Activated naive CD8-positive, alpha-beta T cell treated with anti-CD3 and anti-CD28 coated beads for 36 hours (primary cell): ENCODE results near the gene RASA3. TPM values are rescaled to one million over a fixed set of nuclear protein-coding genes. Genes with fewer than 3 reads are reported as not detected.
"Not testable (repeated sequence)": the region's sequence is repeated elsewhere in the genome, so short reads cannot be mapped to it uniquely, and the experiment has no call there.

Source experiments
- DNase-seq: peaks from one replicate; pipeline ENCODE4 v3.0.0; 2021
- H3K27ac Mint-ChIP-seq: one replicate; pipeline ENCODE4 v1.8.0; 2022; ENCODE audit warnings: mild to moderate bottlenecking, moderate library complexity, mixed read lengths
- H3K27me3 Mint-ChIP-seq: one replicate; pipeline ENCODE4 v1.8.0; 2022; ENCODE audit warnings: mild to moderate bottlenecking, mixed read lengths
- H3K36me3 Mint-ChIP-seq: one replicate; pipeline ENCODE4 v1.8.0; 2021; ENCODE audit warnings: mild to moderate bottlenecking, mixed read lengths
- H3K4me1 Mint-ChIP-seq: one replicate; pipeline ENCODE4 v1.8.0; 2021; ENCODE audit warnings: mixed read lengths
- H3K4me3 Mint-ChIP-seq: one replicate; pipeline ENCODE4 v1.8.0; 2022; ENCODE audit warnings: mild to moderate bottlenecking, moderate library complexity, mixed read lengths
- H3K9me3 Mint-ChIP-seq: one replicate; pipeline ENCODE4 v1.8.0; 2022; ENCODE audit warnings: mixed read lengths
- total RNA-seq, 2 experiments: library from RNA; stranded (reverse); gene quantifications; one replicate each; pipeline ENCODE4 v1.2.3, GENCODE V29; 2021

RASA3 gene
- total RNA-seq, 2 experiments from 2014 or later: 25.6 to 26.5 TPM

DNA sequence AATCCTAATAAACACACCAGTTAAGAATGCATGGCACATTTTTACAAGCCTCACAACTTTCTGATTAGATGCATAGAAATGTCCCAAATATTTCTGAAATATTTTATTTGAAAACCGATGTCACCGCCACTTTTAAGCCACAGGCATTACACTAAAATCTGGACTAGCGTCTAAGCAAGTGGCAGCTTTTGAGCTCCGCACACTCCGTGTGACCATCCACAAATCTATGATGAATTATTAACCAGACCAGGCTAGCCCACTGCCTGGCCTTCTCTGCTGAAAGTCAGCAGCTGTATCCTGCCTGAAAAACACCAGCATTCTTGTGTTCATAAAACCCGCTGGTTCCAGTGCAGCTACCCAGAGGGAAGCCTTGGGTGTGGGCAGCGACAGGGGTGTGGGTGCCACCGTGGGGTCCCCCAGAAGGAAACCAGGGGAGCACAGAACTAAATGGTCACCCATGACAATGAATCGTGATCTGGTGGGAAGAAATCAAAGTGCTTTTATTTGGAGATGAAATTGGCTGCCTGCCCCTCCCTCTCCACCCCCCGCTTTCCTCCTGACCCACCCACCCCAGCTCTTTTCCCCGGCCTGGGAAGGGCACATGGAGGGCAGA lies 13.8 kb downstream of the RASA3 start:
- Mint-ChIP-seq H3K27me3 (no peaks in the 10 kb centered on the region), H3K36me3 (peaks cover 13% of the 10 kb centered on the region), H3K4me3 (peak overlapping the region; percentile 27), H3K27ac (peak overlapping the region; percentile 81), H3K9me3 (no peaks in the 10 kb centered on the region), H3K4me1 (peaks cover 65% of the 10 kb centered on the region)
- DNase-seq: peak; percentile 1

DNA sequence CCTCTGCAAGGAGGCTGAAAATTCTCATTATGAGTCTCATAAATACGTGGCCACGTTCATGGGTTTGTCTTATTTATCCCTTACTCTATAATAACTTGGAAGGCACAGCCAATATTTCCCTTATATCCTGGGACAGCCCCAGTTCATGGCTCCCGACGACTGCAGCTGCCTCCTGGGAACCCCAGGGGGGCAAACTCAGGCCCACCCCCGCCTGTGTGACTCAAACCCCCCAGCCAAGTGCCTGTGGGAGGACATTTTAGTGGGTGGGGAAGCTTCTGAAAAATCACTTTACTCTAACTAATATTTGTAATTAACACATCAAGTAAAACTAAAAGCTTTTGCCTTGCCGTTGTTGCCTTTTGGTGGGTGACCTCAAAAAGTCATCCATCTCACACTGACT lies 14.3 kb downstream of the RASA3 start:
- Mint-ChIP-seq H3K27me3 (no peaks in the 10 kb centered on the region), H3K4me3 (no peak overlapping the region)
- peak; percentile 39 for DNase-seq

GRCh38 chr13:114117341-114117874 lies 15.0 kb downstream of the RASA3 start:
- Mint-ChIP-seq H3K36me3 (peaks cover 16% of the 10 kb centered on the region), H3K4me1 (peaks cover 64% of the 10 kb centered on the region)
- not testable (repeated sequence) for H3K9me3 Mint-ChIP-seq, H3K27me3 Mint-ChIP-seq, H3K27ac Mint-ChIP-seq, H3K4me3 Mint-ChIP-seq
- DNase-seq: peak; percentile 1

More for the DNA sequence above, 14.3 kb downstream of the RASA3 start:
- Mint-ChIP-seq H3K27ac (peak overlapping the region; percentile 81), H3K36me3 (peaks cover 15% of the 10 kb centered on the region), H3K4me1 (peaks cover 65% of the 10 kb centered on the region), H3K9me3 (no peaks in the 10 kb centered on the region)

- Mint-ChIP-seq H3K4me1 (peaks cover 66% of the 10 kb centered on the region), H3K36me3 (peaks cover 16% of the 10 kb centered on the region), H3K27ac (no peak overlapping the region), H3K27me3 (no peaks in the 10 kb centered on the region), H3K9me3 (no peaks in the 10 kb centered on the region), H3K4me3 (no peak overlapping the region)
- peak; percentile 0 for DNase-seq
Observed at GRCh38 chr13:114116734-114117133, 15.7 kb downstream of the RASA3 start.

- Mint-ChIP-seq H3K36me3 (peaks cover 16% of the 10 kb centered on the region), H3K27me3 (no peaks in the 10 kb centered on the region), H3K4me3 (no peak overlapping the region), H3K4me1 (peaks cover 62% of the 10 kb centered on the region), H3K9me3 (no peaks in the 10 kb centered on the region), H3K27ac (peak overlapping the region; percentile 82)
- no peak for DNase-seq
Observed at GRCh38 chr13:114115796-114116195, 16.6 kb downstream of the RASA3 start.

- Mint-ChIP-seq H3K27me3 (no peaks in the 10 kb centered on the region), H3K9me3 (no peaks in the 10 kb centered on the region), H3K4me1 (peaks cover 63% of the 10 kb centered on the region), H3K36me3 (peaks cover 12% of the 10 kb centered on the region), H3K4me3 (no peak overlapping the region), H3K27ac (peak overlapping the region; percentile 82)
- DNase-seq: no peak
Observed at GRCh38 chr13:114115191-114115671, 17.2 kb downstream of the RASA3 start.

GRCh38 chr13:114114666-114115065 lies 17.8 kb downstream of the RASA3 start:
- Mint-ChIP-seq H3K36me3 (peaks cover 12% of the 10 kb centered on the region), H3K27ac (peak overlapping the region; percentile 87), H3K4me1 (peaks cover 68% of the 10 kb centered on the region)
- not testable (repeated sequence) for H3K27me3 Mint-ChIP-seq, DNase-seq, H3K9me3 Mint-ChIP-seq, H3K4me3 Mint-ChIP-seq

DNA sequence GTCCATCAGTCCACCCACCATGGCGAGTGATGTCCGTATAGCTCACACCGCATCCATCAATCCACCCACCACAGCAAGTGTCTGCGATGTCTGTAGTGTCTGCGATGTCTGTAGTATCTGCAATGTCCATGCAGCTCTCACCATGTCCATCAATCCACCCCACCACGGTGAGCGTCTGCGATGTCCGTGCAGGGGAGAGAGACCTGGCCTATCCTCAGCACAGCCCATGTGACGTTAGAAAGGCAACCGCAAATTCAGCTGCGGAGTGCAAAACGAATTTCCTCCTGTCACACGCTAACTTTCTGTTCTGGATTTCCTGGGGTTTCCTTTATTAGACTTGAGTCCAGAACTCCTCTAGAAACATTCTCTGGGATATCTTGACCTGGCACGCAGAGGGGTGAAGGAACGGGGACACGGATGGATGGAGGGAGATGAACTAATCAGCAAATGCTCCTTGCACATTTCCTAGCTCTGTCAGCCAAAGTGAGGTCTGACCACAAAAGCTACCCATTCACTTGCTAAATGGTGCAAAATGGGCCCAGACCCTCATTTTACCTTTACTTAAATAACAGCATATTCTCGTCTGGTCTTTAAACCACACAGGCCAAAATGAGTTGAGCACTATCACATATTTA lies 18.3 kb downstream of the RASA3 start:
- H3K36me3 Mint-ChIP-seq: peaks cover 13% of the 10 kb centered on the region

GRCh38 chr13:114113395-114113794 lies 19.0 kb downstream of the RASA3 start:
- H3K27ac Mint-ChIP-seq: peak overlapping the region; percentile 49
- not testable (repeated sequence) for H3K9me3 Mint-ChIP-seq, DNase-seq, H3K4me3 Mint-ChIP-seq, H3K27me3 Mint-ChIP-seq
- H3K36me3 Mint-ChIP-seq: peaks cover 17% of the 10 kb centered on the region
- peaks cover 70% of the 10 kb centered on the region for H3K4me1 Mint-ChIP-seq

More for the DNA sequence above, 18.3 kb downstream of the RASA3 start:
- Mint-ChIP-seq H3K4me1 (peaks cover 70% of the 10 kb centered on the region), H3K27ac (peak overlapping the region; percentile 87), H3K4me3 (peak overlapping the region; percentile 5), H3K27me3 (no peaks in the 10 kb centered on the region), H3K9me3 (no peaks in the 10 kb centered on the region)
- no peak for DNase-seq

GRCh38 chr13:114112826-114113322 lies 19.5 kb downstream of the RASA3 start:
- Mint-ChIP-seq H3K4me1 (peaks cover 70% of the 10 kb centered on the region), H3K27ac (peak overlapping the region; percentile 49), H3K27me3 (no peaks in the 10 kb centered on the region), H3K36me3 (peaks cover 17% of the 10 kb centered on the region), H3K4me3 (no peak overlapping the region), H3K9me3 (no peaks in the 10 kb centered on the region)
- no peak for DNase-seq

DNA sequence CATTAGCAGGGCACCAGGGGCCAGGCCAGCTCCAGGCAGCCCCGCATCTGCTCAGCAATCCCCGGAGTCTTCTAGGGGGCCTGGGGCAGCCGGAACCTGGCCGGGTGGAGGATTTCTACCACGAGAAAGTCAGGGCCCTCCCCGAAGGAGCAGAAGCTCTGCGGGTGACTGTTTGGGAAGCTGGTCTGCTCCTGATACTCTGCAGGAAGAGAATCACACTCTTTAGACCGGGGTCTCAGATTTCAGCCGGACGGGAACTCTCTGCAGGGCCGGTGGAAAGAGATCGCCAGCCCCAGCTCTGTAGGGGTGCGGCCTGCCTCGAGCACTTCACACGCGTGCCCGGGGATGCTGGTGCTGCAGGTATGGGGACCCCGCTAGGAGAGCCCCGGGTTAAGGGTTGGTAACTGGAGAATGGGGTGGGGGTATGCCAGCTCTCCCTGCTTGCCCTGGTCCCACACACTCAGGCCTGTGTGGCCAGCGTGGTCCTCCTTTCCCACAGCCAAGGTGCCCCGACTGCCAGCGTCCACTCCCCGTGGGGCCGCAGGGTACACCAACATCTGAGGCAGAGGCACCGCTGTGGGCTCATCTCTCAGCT lies 20.1 kb downstream of the RASA3 start:
- Mint-ChIP-seq H3K27ac (peak overlapping the region; percentile 83), H3K36me3 (peaks cover 13% of the 10 kb centered on the region), H3K4me1 (peaks cover 65% of the 10 kb centered on the region), H3K27me3 (no peaks in the 10 kb centered on the region), H3K4me3 (peak overlapping the region; percentile 42), H3K9me3 (no peaks in the 10 kb centered on the region)
- DNase-seq: no peak

DNA sequence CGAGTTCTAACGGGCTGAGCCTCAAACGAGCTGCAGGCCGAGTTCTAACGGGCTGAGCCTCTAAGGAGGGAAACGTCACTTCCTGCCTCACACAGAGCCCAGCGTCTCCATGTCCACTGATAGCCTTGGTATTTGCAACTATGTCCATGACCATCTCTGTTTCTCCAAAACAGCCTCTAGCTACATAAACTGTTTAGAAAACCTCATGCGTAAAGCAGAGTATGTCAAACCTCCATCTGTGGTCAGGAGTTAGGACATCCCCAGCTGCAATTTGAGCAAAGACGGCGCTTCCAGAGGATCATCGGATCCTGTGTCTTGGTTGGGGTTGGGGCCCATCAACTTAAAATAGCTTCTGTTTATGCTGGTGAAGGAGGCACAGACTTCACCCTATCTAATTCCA lies 20.8 kb downstream of the RASA3 start:
- no peak for DNase-seq
- peaks cover 70% of the 10 kb centered on the region for H3K4me1 Mint-ChIP-seq

DNA sequence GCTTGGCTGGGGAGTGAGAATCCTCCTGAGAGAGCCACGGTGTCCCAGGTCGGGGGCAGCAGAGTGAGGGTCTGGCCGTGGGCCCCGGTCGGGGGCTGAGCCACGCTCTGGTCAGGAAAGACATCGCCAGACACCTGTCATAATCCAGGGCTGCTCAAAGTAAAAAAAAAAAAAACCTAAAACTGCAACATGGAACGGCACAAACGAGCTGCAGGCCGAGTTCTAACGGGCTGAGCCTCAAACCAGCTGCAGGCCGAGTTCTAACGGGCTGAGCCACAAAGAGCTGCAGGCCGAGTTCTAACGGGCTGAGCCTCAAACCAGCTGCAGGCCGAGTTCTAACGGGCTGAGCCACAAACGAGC lies 21.6 kb downstream of the RASA3 start:
- not testable (repeated sequence) for DNase-seq, H3K9me3 Mint-ChIP-seq, H3K27me3 Mint-ChIP-seq
- Mint-ChIP-seq H3K4me3 (peak overlapping the region; percentile 84), H3K4me1 (peaks cover 74% of the 10 kb centered on the region), H3K27ac (peak overlapping the region; percentile 96), H3K36me3 (peaks cover 16% of the 10 kb centered on the region)

More for the DNA sequence above, 20.8 kb downstream of the RASA3 start:
- Mint-ChIP-seq H3K36me3 (peaks cover 12% of the 10 kb centered on the region), H3K27ac (peak overlapping the region; percentile 83), H3K9me3 (no peaks in the 10 kb centered on the region), H3K4me3 (peak overlapping the region; percentile 43), H3K27me3 (no peaks in the 10 kb centered on the region)

GRCh38 chr13:114110091-114110829 lies 22.2 kb downstream of the RASA3 start:
- H3K4me1 Mint-ChIP-seq: peaks cover 73% of the 10 kb centered on the region
- peak overlapping the region; percentile 96 for H3K27ac Mint-ChIP-seq
- no peaks in the 10 kb centered on the region for H3K9me3 Mint-ChIP-seq
- peak; percentile 75 for DNase-seq
- H3K4me3 Mint-ChIP-seq: peak overlapping the region; percentile 84
- H3K27me3 Mint-ChIP-seq: no peaks in the 10 kb centered on the region
- H3K36me3 Mint-ChIP-seq: peaks cover 17% of the 10 kb centered on the region
